HG03469 (cell line): Measurements from ENCODE around the gene NME1.
"Not testable (repeated sequence)": the region's sequence is repeated elsewhere in the genome, so short reads cannot be mapped to it uniquely, and the experiment has no call there.

Source experiments
- ATAC-seq: cut with Tn5 transposase; IDR thresholded peaks from one replicate; pipeline ENCODE4 v1.9.1; 2021; ENCODE audit warnings: mild to moderate bottlenecking, moderate library complexity, moderate number of reproducible peaks; ENCODE audit not compliant: unreplicated experiment

Gene NME1

DNA sequence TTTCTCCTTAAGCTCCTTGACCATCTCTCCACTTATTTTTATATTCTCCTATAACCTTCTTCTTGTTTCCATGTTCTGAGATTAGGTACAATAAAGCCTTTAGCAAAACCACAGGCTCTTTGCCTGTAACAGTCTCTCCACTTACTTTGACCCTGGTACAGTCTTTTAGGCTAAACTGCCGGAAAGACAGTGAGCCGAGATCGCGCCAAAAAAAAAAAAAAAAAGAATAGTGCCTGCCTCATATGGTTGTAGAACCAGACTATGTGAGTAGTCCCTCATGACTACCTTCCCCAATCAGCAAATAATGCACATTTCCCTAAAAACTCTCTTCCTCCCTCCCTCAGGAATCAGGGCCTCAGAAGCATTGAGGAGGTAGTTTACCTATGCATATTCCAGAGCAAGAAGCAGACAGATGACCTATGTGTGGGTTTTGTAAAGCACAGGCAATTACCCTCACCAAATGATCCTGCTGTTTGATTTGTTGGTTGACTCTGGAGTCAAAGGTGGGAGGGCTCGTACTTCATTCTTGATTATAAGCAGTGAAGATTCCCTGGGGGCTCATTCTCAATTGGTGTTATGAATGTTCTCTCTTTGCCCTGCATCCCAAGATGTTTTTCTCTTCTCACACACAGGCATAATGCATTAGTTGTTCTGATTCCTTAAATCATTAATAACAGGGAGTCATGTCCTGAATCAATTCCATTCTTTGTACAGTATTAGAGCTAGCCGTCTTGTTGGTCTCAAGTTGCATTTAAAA lies 8.9 kb upstream of the NME1 start:
- no peak for ATAC-seq

DNA sequence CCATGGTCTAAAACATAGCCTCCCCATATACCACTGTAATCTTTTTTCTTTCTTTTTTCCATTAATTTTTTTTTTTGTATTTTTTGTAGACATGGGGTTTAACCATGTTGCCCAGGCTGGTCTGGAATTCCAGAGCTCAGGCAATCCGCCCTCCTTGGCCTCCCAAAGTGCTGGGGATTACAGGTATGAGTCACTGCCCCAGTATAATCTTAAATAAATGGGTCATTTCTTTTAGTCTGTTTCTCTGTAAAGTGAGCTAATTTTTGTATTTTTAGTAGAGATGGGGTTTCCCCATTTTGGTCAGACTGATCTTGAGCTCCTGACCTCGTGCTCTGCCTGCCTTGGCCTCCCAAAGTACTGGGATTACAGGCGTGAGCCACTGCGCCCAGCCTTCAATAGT lies 5.7 kb upstream of the NME1 start:
- ATAC-seq, result no peak

DNA sequence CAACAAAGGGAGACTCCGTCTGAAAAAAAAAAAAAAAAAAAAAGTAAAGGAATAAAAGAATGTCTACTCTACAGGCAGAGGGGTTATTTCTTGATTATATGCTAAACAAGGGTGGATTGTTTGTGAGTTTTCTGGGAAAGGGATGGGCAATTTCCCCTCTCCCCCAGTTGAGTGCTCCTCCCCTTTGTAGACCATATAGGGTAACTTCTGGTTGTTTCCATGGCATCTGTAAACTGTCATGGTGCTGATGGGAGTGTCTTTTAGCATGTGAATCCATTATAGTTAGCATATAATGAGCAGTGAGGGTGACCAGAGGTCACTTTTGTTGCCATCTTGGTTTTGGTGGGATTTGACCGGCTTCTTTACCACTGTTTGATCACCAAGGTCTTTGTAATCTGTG lies 4.2 kb upstream of the NME1 start:
- no peak for ATAC-seq

DNA sequence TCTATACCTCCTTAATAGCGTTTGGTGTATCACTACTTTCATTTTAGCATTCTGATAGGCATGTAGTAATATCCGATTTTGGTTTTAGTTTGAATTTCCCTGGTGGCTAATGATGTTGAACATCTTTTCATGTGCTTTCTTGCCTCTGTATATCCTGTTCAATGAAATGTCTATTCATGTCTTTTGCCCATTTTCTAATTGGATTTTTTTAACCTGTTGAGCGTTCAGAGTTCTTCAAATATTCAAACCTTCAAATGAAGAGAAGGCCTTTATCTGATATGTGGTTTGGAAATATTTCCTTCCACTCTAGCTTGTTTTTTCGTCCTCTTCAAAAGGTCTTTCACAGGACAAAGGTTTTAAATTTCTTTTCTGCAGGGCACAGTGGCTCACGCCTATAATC lies 2.4 kb upstream of the NME1 start:
- no peak for ATAC-seq

DNA sequence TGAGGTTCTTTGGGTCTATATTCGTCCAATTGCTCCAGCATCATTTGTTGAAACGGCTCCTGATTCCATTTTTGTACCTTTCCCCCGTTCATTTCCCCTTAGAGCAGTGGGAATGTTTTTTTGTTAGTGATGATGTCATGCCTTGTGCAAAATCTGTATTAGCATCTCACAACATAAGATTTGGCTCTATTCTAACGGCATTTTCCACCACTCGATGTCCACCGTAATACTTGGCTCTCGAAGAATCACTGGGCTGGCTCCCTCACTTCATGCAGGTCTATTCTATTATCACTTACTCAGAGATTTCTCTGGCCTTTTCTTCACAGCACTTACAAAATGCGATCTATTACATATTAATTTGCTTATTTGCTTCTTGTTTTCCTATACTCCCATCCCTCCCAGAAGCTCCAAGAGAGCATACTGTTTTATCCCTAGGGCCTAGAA lies 571 bp upstream of the NME1 start:
- no peak for ATAC-seq

DNA sequence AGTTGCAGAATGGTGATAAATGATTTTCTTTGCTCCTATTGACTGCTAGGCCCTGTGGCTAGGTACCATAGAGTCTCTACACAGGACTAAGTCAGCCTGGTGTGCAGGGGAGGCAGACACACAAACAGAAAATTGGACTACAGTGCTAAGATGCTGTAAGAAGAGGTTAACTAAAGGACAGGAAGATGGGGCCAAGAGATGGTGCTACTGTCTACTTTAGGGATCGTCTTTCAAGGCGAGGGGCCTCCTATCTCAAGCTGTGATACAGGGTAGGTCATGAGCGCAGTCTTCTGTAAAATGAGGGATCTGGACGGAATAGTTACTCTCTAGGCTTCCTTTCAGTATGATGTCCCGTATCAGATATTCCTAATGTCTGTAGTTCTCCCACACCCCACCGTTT lies 817 bp downstream of the NME1 start:
- ATAC-seq, result no peak

DNA sequence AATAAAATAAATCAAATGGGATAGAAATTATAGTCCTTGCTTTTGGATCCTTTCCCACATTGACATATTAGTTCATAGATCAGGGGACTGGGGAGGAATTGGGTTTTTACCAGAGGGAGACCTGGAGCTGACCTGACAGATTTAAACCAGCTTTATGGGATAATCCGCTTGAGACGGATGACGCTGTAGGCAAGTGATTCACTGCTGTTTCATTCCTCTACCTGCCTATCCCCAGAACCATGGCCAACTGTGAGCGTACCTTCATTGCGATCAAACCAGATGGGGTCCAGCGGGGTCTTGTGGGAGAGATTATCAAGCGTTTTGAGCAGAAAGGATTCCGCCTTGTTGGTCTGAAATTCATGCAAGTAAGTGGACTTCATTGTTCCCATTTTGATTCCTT lies 2.1 kb downstream of the NME1 start:
- no peak for ATAC-seq

DNA sequence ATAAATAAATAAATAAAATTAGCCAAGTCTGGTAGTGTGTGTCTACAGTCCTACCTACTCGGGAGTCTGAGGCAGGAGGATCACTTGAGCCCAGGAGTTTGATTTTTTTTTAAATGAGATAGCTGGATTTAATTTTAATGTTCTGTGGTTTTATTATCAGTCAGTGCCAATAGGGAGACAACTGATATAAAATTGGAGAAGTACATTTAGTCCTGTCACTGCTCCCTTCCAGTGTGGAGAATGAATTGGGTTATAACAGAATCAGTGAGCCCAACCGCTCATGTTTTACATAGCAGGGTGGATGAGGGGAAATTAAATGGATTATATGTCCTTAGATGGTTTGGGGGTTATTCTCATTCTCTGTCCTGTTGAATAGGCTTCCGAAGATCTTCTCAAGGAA lies 6.2 kb downstream of the NME1 start:
- ATAC-seq, result no peak

DNA sequence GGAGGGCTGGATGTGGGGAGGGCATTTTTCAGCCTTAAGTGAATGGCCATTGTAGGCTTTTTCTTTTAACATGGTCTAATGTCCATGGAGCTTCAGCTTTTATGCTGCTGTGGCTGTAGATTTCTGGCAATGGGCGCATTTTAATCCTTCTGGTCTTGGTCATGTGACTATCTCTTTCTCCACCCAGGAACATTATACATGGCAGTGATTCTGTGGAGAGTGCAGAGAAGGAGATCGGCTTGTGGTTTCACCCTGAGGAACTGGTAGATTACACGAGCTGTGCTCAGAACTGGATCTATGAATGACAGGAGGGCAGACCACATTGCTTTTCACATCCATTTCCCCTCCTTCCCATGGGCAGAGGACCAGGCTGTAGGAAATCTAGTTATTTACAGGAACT lies 8.2 kb downstream of the NME1 start:
- ATAC-seq, result no peak

DNA sequence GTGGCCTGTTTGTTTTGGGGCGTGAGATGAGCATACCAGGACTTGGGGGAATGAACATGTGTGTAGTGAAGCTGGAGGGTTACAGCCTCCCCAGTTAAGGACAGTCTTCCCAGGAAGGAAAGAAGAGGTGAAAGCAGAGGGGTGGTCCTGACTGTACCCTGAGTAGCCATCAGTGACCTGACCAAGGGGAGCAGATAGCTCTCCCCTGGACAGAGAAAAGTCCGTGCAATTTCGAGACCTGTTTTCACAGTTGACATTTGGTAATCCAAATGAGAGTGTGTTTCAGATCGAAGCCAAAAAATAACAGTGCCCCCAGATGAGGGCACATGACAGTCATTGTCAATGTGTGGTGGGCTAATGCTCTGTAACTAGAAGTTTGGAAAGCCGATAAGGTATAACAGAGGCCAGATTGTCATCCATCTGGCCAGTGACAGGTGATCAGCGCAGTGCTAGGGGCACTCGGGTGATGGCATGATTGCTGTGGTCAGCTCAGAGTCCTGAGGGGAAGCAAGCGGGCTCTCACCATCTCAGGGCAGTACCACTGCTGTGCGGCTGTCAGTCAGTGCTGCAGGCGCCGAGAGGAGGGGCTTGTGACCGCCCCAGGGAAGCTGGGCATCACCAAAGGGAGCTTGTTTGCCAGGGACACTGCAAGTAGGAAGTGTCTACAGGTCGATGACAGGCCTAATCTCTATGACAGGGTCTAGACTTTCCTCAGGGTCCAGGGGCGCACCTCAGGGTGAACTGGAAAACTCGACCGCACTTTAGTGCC lies 11.7 kb downstream of the NME1 start:
- ATAC-seq, result no peak

DNA sequence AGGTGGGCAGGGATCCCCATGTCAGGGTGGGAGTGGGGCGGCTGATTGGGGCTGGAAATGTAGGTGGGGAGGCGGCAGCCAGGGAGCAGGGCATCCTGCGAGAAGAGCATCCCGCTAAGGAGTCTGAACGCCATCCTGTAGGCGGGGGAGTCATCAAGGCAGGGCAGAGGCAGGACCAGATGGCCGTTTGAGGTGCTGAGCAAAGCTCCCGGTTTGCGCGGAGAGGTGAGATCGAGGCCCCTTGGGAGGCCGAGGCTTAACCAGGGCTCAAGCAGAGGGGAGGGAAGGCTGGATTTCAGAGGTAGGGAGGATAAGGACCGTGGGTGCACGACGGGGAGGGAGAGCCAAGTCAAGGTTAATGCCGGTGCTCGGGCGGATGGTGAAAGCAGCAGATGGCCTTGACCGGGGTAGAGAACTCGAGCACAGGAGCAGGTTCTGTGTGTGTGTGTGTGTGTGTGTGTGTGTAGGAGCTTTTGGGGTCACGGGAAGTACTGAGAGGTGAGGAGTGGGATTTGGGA lies 12.4 kb downstream of the NME1 start:
- no peak for ATAC-seq

DNA sequence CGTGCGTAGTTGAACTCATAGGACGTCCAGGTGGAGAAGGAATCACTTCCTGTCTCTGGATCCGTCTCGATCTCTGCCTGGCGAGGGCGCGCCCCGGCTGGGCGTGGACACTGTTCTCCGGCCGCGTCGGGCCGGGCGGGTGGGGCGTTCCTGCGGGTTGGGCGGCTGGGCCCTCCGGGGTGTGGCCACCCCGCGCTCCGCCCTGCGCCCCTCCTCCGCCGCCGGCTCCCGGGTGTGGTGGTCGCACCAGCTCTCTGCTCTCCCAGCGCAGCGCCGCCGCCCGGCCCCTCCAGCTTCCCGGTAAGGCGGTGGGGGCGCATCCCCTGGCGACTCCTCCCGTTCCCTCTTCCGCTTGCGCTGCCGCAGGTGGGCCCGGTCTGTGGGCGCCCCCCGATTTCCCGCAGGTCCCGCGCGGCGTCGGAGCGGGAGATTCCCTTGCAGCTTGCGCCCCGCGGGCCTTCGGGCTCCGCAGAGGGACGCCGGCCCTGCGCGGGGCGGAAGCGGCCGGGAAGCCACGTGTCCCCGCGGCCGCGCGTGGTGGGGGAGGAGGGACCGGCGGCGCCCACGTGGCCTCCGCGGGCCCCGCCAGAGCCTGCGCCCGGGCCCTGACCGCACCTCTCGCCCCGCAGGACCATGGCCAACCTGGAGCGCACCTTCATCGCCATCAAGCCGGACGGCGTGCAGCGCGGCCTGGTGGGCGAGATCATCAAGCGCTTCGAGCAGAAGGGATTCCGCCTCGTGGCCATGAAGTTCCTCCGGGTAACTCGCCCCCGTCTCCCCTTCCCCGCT lies 13.0 kb downstream of the NME1 start, which contains the start of gene NME2:
NME2 (plus strand) TSS at position 214 of the 789 bp plus-strand sequence; CDS start at position 634, 420 bp downstream.
- peak; percentile 66 for ATAC-seq

DNA sequence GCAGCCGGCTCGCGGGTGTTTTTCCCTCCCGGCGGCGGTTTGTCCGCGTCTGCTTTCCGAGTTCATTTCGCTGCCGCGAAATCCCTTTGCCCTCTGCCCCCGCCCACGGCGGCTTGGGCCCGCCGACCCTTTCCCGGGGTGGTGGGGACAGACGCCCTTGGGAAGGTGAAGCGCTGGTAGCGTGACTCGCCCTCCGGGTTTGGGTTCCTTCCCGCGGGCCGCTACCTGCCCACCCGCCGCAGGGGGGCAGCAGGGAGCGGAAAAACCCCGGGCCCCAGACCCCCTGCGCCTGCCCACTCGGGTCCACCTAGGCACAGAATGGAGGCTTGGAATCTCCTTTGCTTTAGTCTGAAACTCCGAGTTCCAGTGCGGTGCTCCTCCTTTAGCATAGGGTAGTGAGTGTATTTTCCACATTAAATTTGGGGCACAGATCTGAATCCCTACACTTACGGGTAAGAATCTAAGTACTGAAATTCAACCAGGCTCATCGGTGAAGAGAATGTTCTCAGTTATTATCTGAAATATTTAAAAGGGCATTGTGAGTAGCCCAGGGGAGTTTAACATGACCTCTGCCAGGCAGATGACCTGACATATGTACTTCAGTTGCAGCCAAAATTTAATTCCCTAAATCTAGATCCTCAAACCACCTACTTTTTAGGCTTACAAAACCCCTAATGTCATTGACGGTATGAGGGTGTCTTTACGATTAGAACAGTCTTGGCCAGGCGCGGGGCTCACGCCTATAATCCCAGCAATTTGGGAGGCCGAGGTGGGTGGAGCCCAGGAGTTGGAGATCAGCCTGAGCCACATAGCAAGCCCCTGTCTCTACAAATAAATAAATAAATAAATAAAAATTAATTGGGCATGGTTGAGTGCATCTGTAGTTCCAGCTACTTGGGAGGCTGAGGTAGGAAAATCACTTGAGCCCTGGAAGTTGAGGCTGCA lies 13.9 kb downstream of the NME1 start:
- no peak for ATAC-seq

DNA sequence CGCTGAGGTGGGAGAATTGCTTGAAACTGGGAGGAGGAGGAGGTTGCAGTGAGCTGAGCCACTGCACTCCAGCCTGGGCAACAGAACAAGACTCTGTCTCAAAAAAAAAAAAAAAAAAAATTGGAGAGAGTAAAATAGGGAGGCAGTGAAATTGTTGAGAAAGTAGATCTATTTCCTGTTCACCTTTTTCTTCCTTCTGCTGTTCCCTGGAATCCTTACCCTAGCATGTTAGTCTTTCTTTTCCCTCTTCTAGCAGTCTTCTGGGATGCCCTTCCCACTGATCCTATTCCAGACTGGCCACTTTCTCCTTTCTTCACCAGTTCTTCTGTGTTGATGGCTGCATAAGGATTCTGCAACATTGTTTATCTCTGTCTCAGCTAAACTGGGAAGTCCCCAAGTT lies 16.0 kb downstream of the NME1 start:
- ATAC-seq, result no peak

DNA sequence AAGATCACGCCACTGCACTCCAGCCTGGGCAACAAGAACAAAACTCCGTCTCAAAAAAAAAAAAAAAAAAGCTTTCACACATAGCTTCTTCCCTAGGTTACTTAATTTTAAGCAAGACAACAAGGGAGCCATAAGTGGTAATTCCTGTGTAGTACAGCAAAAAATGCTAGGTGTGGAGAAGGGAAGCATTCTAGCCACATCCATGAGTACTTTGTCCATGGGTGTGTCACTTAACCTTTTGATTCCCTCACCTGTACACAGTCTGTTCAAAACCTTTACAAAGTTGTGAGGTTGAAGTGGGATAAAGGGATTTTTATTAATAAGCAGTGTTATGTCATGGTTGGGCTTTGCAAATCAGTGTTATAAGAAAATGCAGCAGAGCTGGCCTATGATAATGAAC lies 17.4 kb downstream of the NME1 start:
- ATAC-seq, result no peak

DNA sequence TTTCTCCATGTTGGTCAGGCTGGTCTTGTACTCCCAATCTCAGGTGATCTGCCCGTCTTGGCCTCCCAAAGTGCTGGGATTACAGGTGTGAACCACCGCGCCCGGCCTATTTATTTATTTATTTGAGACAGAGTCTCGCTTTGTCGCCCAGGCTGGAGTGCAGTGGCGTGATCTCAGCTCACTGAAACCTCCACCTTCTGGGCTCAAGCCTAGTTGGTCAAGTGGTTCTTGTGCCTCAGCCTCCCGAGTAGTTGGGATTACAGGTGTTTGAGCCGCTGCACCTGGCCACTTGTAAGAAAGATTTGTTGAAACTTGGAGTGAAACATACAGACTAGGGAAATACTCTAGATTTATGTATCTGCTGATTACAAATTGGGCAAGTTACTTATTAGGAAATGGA lies 18.7 kb downstream of the NME1 start:
- ATAC-seq, result not testable (repeated sequence)

DNA sequence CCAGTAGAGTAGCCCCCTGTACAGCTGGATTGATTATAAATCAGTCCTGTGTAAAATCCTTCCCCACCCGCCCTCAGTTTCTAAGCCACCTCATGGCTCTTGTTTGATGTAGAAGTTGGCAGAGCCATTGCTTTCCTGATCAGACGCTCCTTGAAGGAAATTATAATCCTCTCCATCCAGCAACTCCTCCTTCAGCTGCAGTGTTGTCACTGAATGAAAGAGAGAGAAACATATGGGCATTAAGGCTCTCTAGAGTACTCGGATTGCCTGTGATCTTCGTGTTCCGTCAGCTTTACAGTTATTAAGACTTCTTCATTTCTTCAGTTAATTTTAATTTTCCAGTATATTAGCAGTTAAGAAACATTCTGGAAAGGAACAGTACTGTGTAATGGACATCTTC lies 27.1 kb downstream of the NME1 start:
- no peak for ATAC-seq

DNA sequence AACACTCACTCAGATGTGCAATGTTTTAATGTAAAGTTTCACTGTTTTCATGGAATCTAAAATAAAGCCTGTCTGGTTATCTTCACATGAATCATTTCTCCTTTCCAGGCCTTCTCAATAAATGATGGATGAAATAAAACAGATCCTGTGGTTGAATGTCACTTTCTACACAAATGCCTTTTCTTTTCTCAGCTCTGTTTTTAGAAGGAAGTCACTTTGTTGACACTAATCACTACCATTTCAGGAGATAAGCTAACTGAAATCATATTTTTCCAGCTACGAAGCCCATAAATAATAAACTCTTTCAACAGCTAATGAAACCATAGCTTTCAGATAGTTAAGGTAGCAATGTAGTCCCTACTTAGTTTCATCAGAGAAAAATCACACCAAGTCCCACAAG lies 30.8 kb downstream of the NME1 start:
- ATAC-seq, result no peak

DNA sequence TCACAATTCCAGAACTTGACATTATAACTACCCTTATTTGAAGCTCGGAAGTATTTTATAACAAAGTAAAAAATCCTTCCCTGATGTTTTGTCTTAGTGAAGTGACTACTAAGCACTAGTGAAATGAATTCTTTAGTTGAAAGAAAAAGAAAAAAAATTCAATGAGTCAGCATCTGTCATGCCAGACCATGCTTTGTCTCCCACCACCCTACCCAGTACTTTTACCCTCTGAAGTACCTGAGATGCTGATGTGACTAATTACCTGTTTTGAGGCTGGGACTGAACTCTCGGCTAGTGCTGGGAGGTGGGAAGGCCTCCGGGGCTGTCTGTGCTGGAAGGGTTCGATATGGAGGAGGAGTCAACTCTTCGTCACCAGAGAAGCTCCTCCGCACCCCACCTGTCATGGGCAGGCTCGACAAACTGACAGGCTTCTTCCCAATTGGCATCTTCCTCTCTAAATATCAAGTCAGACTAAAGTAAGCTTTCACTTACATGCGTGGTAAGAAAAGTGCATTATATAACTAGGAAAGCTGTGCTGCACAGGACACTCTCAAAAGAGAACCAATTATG lies 32.5 kb downstream of the NME1 start:
- no peak for ATAC-seq
